SK-N-SH (cell line): ENCODE measurements around the gene CHST15. TPM values are rescaled to one million over a fixed set of nuclear protein-coding genes. Genes with fewer than 3 reads are reported as not detected.

ENCODE experiments used
- CTCF ChIA-PET: fragments of 300-600, 350-600 bp; formaldehyde crosslinking; extraction: SDS; loops from one replicate; lab custom pipeline; 2021; lab: Yijun Ruan, JAX
- POLR2A ChIA-PET: fragments of 350-600 bp; sonication (Branson Sonifier 250); formaldehyde crosslinking; extraction: SDS; loops from one replicate; lab custom pipeline; 2020; ENCODE audit warnings: antibody characterized with exemption, inconsistent platforms; lab: Yijun Ruan, JAX
- DNase-seq: peaks from one replicate; pipeline ENCODE4 v3.0.0; 2012
- H2AFZ ChIP-seq: fragments of 200-600 bp; sonication (generic); 2 replicates; pipeline ENCODE4 v1.8.1; 2016; ENCODE audit warnings: antibody characterized with exemption, mild to moderate bottlenecking, low read depth
- H3F3A ChIP-seq: fragments of 200-600 bp; sonication (generic); replicated peaks from 2 replicates; pipeline ENCODE3; 2016; ENCODE audit warnings: antibody characterized with exemption, mild to moderate bottlenecking; ENCODE audit not compliant: insufficient read depth
- H3K27ac ChIP-seq, 2 experiments: fragments of 200-500 bp in 1 of 2; fragments of 200-600 bp in 1 of 2; sonication (Bioruptor generic) in 1 of 2; sonication (generic), shearing (Covaris generic) in 1 of 2; 2 replicates each; pipeline versions ENCODE4 v1.5.1 to v1.6.1; 2014 to 2016; ENCODE audit warnings: low read depth in 2 of 2, inconsistent platforms in 1 of 2, low read length in 1 of 2, mild to moderate bottlenecking in 1 of 2, mixed read lengths in 1 of 2
- H3K27me3 ChIP-seq: fragments of 200-600 bp; sonication (generic), shearing (Covaris generic); 2 replicates; pipeline ENCODE4 v1.6.1; 2016; ENCODE audit warnings: mixed run types; ENCODE audit not compliant: insufficient read depth
- H3K36me3 ChIP-seq, 2 experiments: fragments of 200-500 bp in 1 of 2; fragments of 200-600 bp in 1 of 2; sonication (Bioruptor generic) in 1 of 2; sonication (generic) in 1 of 2; replicated peaks in 1 of 2; 2 replicates each; pipeline versions ENCODE3 to v1.5.1; 2014 to 2016; ENCODE audit warnings: low read length in 1 of 2, mild to moderate bottlenecking in 1 of 2; ENCODE audit not compliant: insufficient read depth in 2 of 2, control insufficient read depth in 1 of 2
- H3K4me1 ChIP-seq, 2 experiments: fragments of 200-500 bp in 1 of 2; fragments of 200-600 bp in 1 of 2; sonication (Bioruptor generic) in 1 of 2; sonication (generic), shearing (Covaris generic) in 1 of 2; 2 replicates each; pipeline versions ENCODE4 v1.5.1 to v1.6.1; 2014 to 2016; ENCODE audit warnings: low read depth in 1 of 2, low read length in 1 of 2, mixed run types in 1 of 2; ENCODE audit not compliant: insufficient read depth in 2 of 2, control insufficient read depth in 1 of 2
- H3K4me2 ChIP-seq: fragments of 200-600 bp; sonication (generic), shearing (Covaris generic); 2 replicates; pipeline ENCODE4 v1.6.1; 2017; ENCODE audit warnings: mixed run types
- H3K4me3 ChIP-seq, 2 experiments: fragments of 200-500 bp in 1 of 2; fragments of 200-600 bp in 1 of 2; sonication (Bioruptor generic) in 1 of 2; sonication (generic), shearing (Covaris generic) in 1 of 2; 2 replicates each; pipeline versions ENCODE4 v1.5.1 to v1.8.1; 2014 to 2016; ENCODE audit warnings: low read depth in 2 of 2, inconsistent platforms in 1 of 2, low read length in 1 of 2, mild to moderate bottlenecking in 1 of 2, mixed read lengths in 1 of 2, moderate library complexity in 1 of 2
- H3K79me2 ChIP-seq: fragments of 200-600 bp; sonication (generic); 2 replicates; pipeline ENCODE4 v1.8.1; 2017; ENCODE audit warnings: mild to moderate bottlenecking; ENCODE audit not compliant: insufficient read depth
- H3K9ac ChIP-seq: fragments of 200-600 bp; sonication (generic); 2 replicates; pipeline ENCODE4 v1.6.1; 2017; ENCODE audit warnings: mixed run types
- H3K9me2 ChIP-seq: fragments of 200-600 bp; sonication (generic); 2 replicates; pipeline ENCODE4 v1.6.1; 2017; ENCODE audit warnings: mixed run types
- H3K9me3 ChIP-seq: fragments of 200-600 bp; sonication (generic); 2 replicates; pipeline ENCODE4 v1.6.1; 2017; ENCODE audit warnings: mixed run types, mild to moderate bottlenecking, moderate library complexity
- H4K20me1 ChIP-seq: fragments of 200-600 bp; sonication (generic); 2 replicates; pipeline ENCODE4 v1.6.1; 2017; ENCODE audit warnings: mild to moderate bottlenecking, mixed run types; ENCODE audit not compliant: insufficient read depth
- ELF1 ChIP-seq: IDR thresholded peaks from 2 replicates; pipeline ENCODE4 v1.4.0; 2012
- EZH2phosphoT487 ChIP-seq: fragments of 200-600 bp; sonication (generic); IDR thresholded peaks from 2 replicates; pipeline ENCODE4 v1.6.1; 2017; ENCODE audit warnings: low read depth, mixed run types, mild to moderate bottlenecking, antibody characterized with exemption, moderate library complexity, borderline replicate concordance
- MXI1 ChIP-seq: IDR thresholded peaks from 2 replicates; pipeline ENCODE4 v1.6.1; 2012; ENCODE audit warnings: mild to moderate bottlenecking, low read depth, low read length, improper control_type of control experiment
- RAD21 ChIP-seq: IDR thresholded peaks from 2 replicates; pipeline ENCODE4 v1.6.1; 2012; ENCODE audit warnings: mild to moderate bottlenecking, low read length
- RCOR1 ChIP-seq: fragments of 150-350 bp; IDR thresholded peaks from 2 replicates; pipeline ENCODE4 v1.6.1; 2017; ENCODE audit warnings: antibody characterized with exemption, low read length
- RFX5 ChIP-seq: IDR thresholded peaks from 2 replicates; pipeline ENCODE4 v1.6.1; 2012; ENCODE audit warnings: mild to moderate bottlenecking, improper control_type of control experiment, low read length
- RXRA ChIP-seq: IDR thresholded peaks from 2 replicates; pipeline ENCODE4 v1.4.0; 2012; ENCODE audit warnings: low read depth, mild to moderate bottlenecking, borderline replicate concordance
- SIN3A ChIP-seq: IDR thresholded peaks from 2 replicates; pipeline ENCODE4 v1.6.1; 2012; ENCODE audit warnings: low read depth, mild to moderate bottlenecking, low read length, moderate library complexity, borderline replicate concordance
- TAF1 ChIP-seq: IDR thresholded peaks from 2 replicates; pipeline ENCODE4 v1.6.1; 2012; ENCODE audit warnings: low read depth, mild to moderate bottlenecking, low read length, moderate library complexity, borderline replicate concordance
- WGBS: methylation state at CpG from one replicate; pipeline ENCODE4 v1.1.6; 2017; ENCODE audit warnings: low lambda C conversion rate; 5-methylcytosine and 5-hydroxymethylcytosine counted together
- polyA plus RNA-seq, 3 experiments: library from polyadenylated mRNA; depleted of rRNA; stranded (reverse); fragments of >200 nt; gene quantifications; 2 replicates each; pipeline ENCODE4 v1.2.3, GENCODE V29; 2012
- TF ChIP-seq, protein P1 (sequence below): IDR thresholded peaks from 2 replicates; pipeline ENCODE4 v1.6.1; 2012; ENCODE audit warnings: mild to moderate bottlenecking, low read depth, low read length, moderate library complexity
- TF ChIP-seq, protein P2 (sequence below): fragments of 200-600 bp; sonication (generic); IDR thresholded peaks from 2 replicates; pipeline ENCODE4 v1.6.1; 2017; ENCODE audit warnings: antibody characterized with exemption, mild to moderate bottlenecking, moderate library complexity
- TF ChIP-seq, protein P3 (sequence below): IDR thresholded peaks from 2 replicates; pipeline ENCODE4 v1.4.0; 2012; ENCODE audit warnings: low read depth, borderline replicate concordance
- TF ChIP-seq, protein P4 (sequence below): fragments of 150-350 bp; IDR thresholded peaks from 2 replicates; pipeline ENCODE4 v1.6.1; 2016; ENCODE audit warnings: mild to moderate bottlenecking, low read depth, low read length

The CHST15 gene
- polyA plus RNA-seq, 1 of the 3 experiments (the other 2 are of a cell fraction): 0.02 TPM

DNA sequence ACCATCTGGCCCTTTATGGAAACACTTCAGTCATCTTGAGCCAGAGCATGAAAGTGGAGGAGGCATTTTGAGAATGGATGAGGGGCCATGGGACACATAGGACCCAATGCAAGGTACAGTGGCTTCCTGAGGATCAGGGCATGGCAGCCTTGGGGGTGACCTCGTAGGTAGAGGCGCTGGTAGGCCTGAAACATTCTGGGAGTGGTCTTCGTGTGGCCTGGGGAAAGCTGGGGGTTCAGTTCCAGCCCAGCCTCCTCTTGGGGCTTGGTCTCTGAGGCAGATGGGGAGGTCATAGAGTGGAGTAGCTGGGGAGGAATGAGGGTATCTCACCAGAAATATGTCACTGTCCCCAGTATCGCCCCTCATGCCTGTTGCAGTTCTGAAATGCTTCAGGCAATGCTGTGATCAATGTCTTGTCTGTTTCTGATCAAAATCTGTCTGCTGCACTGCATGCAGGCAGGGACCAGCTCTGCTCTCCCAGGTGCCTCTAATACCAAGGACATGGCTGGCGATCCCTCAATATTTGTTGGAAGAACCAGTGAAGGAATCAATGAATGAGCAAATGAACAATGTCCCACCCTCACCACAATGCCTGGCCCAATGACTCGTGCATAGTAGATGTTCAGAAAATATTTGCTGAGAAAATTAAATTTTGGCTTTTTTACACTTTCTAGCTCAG, 90.9 kb downstream of the CHST15 start:
- no peaks in the 10 kb centered on the region for H4K20me1 ChIP-seq
- WGBS: 37% methylated on average over 6 of the region's 6 CpGs
- DNase-seq: peak; percentile 18
- no peaks in the 10 kb centered on the region for H3K9me2 ChIP-seq
- H3F3A ChIP-seq: no peaks in the 10 kb centered on the region
- POLR2A ChIA-PET: no interaction called here
- TF ChIP-seq MXI1 (no peak), RXRA (no peak), SIN3A (no peak), RFX5 (no peak), EZH2phosphoT487 (no peak), RCOR1 (no peak), RAD21 (no peak), TAF1 (no peak), ELF1 (no peak)
- TF ChIP-seq, protein P1, sequence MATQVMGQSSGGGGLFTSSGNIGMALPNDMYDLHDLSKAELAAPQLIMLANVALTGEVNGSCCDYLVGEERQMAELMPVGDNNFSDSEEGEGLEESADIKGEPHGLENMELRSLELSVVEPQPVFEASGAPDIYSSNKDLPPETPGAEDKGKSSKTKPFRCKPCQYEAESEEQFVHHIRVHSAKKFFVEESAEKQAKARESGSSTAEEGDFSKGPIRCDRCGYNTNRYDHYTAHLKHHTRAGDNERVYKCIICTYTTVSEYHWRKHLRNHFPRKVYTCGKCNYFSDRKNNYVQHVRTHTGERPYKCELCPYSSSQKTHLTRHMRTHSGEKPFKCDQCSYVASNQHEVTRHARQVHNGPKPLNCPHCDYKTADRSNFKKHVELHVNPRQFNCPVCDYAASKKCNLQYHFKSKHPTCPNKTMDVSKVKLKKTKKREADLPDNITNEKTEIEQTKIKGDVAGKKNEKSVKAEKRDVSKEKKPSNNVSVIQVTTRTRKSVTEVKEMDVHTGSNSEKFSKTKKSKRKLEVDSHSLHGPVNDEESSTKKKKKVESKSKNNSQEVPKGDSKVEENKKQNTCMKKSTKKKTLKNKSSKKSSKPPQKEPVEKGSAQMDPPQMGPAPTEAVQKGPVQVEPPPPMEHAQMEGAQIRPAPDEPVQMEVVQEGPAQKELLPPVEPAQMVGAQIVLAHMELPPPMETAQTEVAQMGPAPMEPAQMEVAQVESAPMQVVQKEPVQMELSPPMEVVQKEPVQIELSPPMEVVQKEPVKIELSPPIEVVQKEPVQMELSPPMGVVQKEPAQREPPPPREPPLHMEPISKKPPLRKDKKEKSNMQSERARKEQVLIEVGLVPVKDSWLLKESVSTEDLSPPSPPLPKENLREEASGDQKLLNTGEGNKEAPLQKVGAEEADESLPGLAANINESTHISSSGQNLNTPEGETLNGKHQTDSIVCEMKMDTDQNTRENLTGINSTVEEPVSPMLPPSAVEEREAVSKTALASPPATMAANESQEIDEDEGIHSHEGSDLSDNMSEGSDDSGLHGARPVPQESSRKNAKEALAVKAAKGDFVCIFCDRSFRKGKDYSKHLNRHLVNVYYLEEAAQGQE: no peak
- TF ChIP-seq, protein P2, sequence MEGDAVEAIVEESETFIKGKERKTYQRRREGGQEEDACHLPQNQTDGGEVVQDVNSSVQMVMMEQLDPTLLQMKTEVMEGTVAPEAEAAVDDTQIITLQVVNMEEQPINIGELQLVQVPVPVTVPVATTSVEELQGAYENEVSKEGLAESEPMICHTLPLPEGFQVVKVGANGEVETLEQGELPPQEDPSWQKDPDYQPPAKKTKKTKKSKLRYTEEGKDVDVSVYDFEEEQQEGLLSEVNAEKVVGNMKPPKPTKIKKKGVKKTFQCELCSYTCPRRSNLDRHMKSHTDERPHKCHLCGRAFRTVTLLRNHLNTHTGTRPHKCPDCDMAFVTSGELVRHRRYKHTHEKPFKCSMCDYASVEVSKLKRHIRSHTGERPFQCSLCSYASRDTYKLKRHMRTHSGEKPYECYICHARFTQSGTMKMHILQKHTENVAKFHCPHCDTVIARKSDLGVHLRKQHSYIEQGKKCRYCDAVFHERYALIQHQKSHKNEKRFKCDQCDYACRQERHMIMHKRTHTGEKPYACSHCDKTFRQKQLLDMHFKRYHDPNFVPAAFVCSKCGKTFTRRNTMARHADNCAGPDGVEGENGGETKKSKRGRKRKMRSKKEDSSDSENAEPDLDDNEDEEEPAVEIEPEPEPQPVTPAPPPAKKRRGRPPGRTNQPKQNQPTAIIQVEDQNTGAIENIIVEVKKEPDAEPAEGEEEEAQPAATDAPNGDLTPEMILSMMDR: no peak
- TF ChIP-seq, protein P3, sequence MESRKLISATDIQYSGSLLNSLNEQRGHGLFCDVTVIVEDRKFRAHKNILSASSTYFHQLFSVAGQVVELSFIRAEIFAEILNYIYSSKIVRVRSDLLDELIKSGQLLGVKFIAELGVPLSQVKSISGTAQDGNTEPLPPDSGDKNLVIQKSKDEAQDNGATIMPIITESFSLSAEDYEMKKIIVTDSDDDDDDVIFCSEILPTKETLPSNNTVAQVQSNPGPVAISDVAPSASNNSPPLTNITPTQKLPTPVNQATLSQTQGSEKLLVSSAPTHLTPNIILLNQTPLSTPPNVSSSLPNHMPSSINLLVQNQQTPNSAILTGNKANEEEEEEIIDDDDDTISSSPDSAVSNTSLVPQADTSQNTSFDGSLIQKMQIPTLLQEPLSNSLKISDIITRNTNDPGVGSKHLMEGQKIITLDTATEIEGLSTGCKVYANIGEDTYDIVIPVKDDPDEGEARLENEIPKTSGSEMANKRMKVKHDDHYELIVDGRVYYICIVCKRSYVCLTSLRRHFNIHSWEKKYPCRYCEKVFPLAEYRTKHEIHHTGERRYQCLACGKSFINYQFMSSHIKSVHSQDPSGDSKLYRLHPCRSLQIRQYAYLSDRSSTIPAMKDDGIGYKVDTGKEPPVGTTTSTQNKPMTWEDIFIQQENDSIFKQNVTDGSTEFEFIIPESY: no peak
- TF ChIP-seq, protein P4, sequence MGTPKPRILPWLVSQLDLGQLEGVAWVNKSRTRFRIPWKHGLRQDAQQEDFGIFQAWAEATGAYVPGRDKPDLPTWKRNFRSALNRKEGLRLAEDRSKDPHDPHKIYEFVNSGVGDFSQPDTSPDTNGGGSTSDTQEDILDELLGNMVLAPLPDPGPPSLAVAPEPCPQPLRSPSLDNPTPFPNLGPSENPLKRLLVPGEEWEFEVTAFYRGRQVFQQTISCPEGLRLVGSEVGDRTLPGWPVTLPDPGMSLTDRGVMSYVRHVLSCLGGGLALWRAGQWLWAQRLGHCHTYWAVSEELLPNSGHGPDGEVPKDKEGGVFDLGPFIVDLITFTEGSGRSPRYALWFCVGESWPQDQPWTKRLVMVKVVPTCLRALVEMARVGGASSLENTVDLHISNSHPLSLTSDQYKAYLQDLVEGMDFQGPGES: no peak
- TF ChIP-seq, all 33 proteins: peak for 0
- CTCF ChIA-PET: interaction anchor here (1.1 to 19.4 kb wide), 3 partner anchors 7 to 382 kb away, joined by 3 to 520 read pairs (median 38); no protein-coding TSS in a partner anchor
- H3K36me3 ChIP-seq: no peaks in the 10 kb centered on the region
- no peaks in the 10 kb centered on the region for H3K27me3 ChIP-seq
- no peaks in the 10 kb centered on the region for H3K79me2 ChIP-seq
- H3K4me3 ChIP-seq: no peak overlapping the region
- no peaks in the 10 kb centered on the region for H3K9me3 ChIP-seq
- no peaks in the 10 kb centered on the region for H3K4me1 ChIP-seq
- H2AFZ ChIP-seq: no peak overlapping the region
- H3K4me2 ChIP-seq: no peak overlapping the region
- H3K9ac ChIP-seq: no peak overlapping the region
- no peak overlapping the region for H3K27ac ChIP-seq
